Kidney tubule cell (primary cell): ENCODE results near the gene RALGAPA2.
"Not testable (repeated sequence)": the region's sequence is repeated elsewhere in the genome, so short reads cannot be mapped to it uniquely, and the experiment has no call there.

Experiments
- DNase-seq: peaks from one replicate; pipeline ENCODE4 v3.0.0-alpha.2; 2018; ENCODE audit warnings: low spot score

RALGAPA2 gene

GRCh38 chr20:20571068-20571780 is 141.2 kb downstream of the RALGAPA2 start:
- DNase-seq: no peak

- peak; percentile 55 for DNase-seq
These were observed 143.7 kb downstream of the RALGAPA2 start for GRCh38 chr20:20568604-20569205.

- no peak for DNase-seq
These were observed 144.7 kb downstream of the RALGAPA2 start for GRCh38 chr20:20567712-20568111.

GRCh38 chr20:20566516-20566915 is 145.9 kb downstream of the RALGAPA2 start:
- peak; percentile 4 for DNase-seq

GRCh38 chr20:20564279-20564678 is 148.2 kb downstream of the RALGAPA2 start:
- DNase-seq: no peak

GRCh38 chr20:20562507-20562906 is 149.9 kb downstream of the RALGAPA2 start:
- no peak for DNase-seq

- DNase-seq: no peak
These were observed 150.6 kb downstream of the RALGAPA2 start for GRCh38 chr20:20561841-20562240.

- no peak for DNase-seq
These were observed 151.3 kb downstream of the RALGAPA2 start for GRCh38 chr20:20561172-20561571.

GRCh38 chr20:20557406-20557805 is 155.0 kb downstream of the RALGAPA2 start:
- DNase-seq: no peak

- DNase-seq: no peak
These were observed 156.6 kb downstream of the RALGAPA2 start for GRCh38 chr20:20555838-20556237.

- DNase-seq: no peak
These were observed 157.5 kb downstream of the RALGAPA2 start for GRCh38 chr20:20554951-20555350.

GRCh38 chr20:20553541-20553940 is 158.9 kb downstream of the RALGAPA2 start:
- DNase-seq: no peak

GRCh38 chr20:20552076-20552475 is 160.4 kb downstream of the RALGAPA2 start:
- DNase-seq: no peak

GRCh38 chr20:20551409-20551808 is 161.0 kb downstream of the RALGAPA2 start:
- no peak for DNase-seq

- DNase-seq: peak; percentile 78
These were observed 162.7 kb downstream of the RALGAPA2 start for GRCh38 chr20:20549704-20550103.

GRCh38 chr20:20549267-20549612 is 163.2 kb downstream of the RALGAPA2 start:
- peak; percentile 8 for DNase-seq

- DNase-seq: peak; percentile 9
These were observed 163.7 kb downstream of the RALGAPA2 start for GRCh38 chr20:20548527-20549266.

GRCh38 chr20:20547876-20548266 is 164.6 kb downstream of the RALGAPA2 start:
- DNase-seq: no peak

GRCh38 chr20:20547221-20547875 is 165.1 kb downstream of the RALGAPA2 start:
- no peak for DNase-seq

GRCh38 chr20:20546402-20546801 is 166.0 kb downstream of the RALGAPA2 start:
- peak; percentile 52 for DNase-seq

- DNase-seq: not testable (repeated sequence)
These were observed 169.1 kb downstream of the RALGAPA2 start for GRCh38 chr20:20543348-20543747.

- no peak for DNase-seq
These were observed 176.1 kb downstream of the RALGAPA2 start for GRCh38 chr20:20536240-20536933.
